Stimulated activated CD8-positive, alpha-beta memory T cell treated with anti-CD3 and anti-CD28 coated beads, Interleukin-7, amount 100 ng/mL, for 24 hours (primary cell): ENCODE data around the gene VAC14.
A peak's percentile ranks its signal among the peaks of the same experiment; 100 is the strongest.
"Not testable (repeated sequence)": the region's sequence is repeated elsewhere in the genome, so short reads cannot be mapped to it uniquely, and the experiment has no call there.

Experiments
- DNase-seq: peaks from one replicate; pipeline ENCODE4 v3.0.0-alpha.2; 2020; ENCODE audit warnings: low read depth

VAC14 gene

GRCh38 chr16:70800781-70801480, at the start of gene VAC14:
Gene VAC14, minus strand, starts transcription at chr16:70801158. Its CDS starts 258 bp downstream, at chr16:70800900.
- peak; percentile 93 for DNase-seq

- not testable (repeated sequence) for DNase-seq
Measured at GRCh38 chr16:70823498-70824118, 22.6 kb upstream of the VAC14 start.

GRCh38 chr16:70822734-70823133, 21.8 kb upstream of the VAC14 start:
- DNase-seq = not testable (repeated sequence)

- not testable (repeated sequence) for DNase-seq
Measured at GRCh38 chr16:70818088-70818487, 17.1 kb upstream of the VAC14 start.

- DNase-seq = no peak
Measured at GRCh38 chr16:70809392-70810060, 8.6 kb upstream of the VAC14 start.

GRCh38 chr16:70808371-70808770, 7.4 kb upstream of the VAC14 start:
- no peak for DNase-seq

- no peak for DNase-seq
Measured at GRCh38 chr16:70805787-70806186, 4.8 kb upstream of the VAC14 start.

- DNase-seq = no peak
Measured at GRCh38 chr16:70805380-70805779, 4.4 kb upstream of the VAC14 start.

GRCh38 chr16:70804734-70805169, 3.8 kb upstream of the VAC14 start:
- DNase-seq = no peak

GRCh38 chr16:70804153-70804733, 3.3 kb upstream of the VAC14 start:
- no peak for DNase-seq

- no peak for DNase-seq
Measured at GRCh38 chr16:70803319-70803718, 2.4 kb upstream of the VAC14 start.

GRCh38 chr16:70801611-70802010, 653 bp upstream of the VAC14 start:
- no peak for DNase-seq

- DNase-seq = no peak
Measured at GRCh38 chr16:70800311-70800710, 647 bp downstream of the VAC14 start.

- no peak for DNase-seq
Measured at GRCh38 chr16:70796301-70796700, 4.7 kb downstream of the VAC14 start.

GRCh38 chr16:70795296-70795912, 5.6 kb downstream of the VAC14 start:
- DNase-seq = no peak

- DNase-seq = no peak
Measured at GRCh38 chr16:70793851-70794502, 7.0 kb downstream of the VAC14 start.

- no peak for DNase-seq
Measured at GRCh38 chr16:70790815-70791214, 10.1 kb downstream of the VAC14 start.

GRCh38 chr16:70789595-70790447, 11.1 kb downstream of the VAC14 start:
- DNase-seq = no peak

- DNase-seq = no peak
Measured at GRCh38 chr16:70788668-70789594, 12.0 kb downstream of the VAC14 start.
